Activated CD4-positive, alpha-beta T cell treated with anti-CD3 and anti-CD28 coated beads, Interleukin-2, amount 50 U/mL, for 16 hours (primary cell): ENCODE data around the gene RNF151.
A peak's percentile ranks its signal among the peaks of the same experiment; 100 is the strongest.
"Not testable (repeated sequence)": the region's sequence is repeated elsewhere in the genome, so short reads cannot be mapped to it uniquely, and the experiment has no call there.

Experiments used
- DNase-seq: peaks from one replicate; pipeline ENCODE4 v3.0.0-alpha.2; 2020

Gene RNF151

GRCh38 chr16:2009791-2010510, 43.3 kb downstream of the RNF151 start, which contains the start of gene ZNF598:
ZNF598 (minus strand) TSS chr16:2009821.
- peak; percentile 85 for DNase-seq

- DNase-seq: not testable (repeated sequence)
Measured at GRCh38 chr16:2011726-2012125, 45.1 kb downstream of the RNF151 start.

GRCh38 chr16:2013527-2013926, 46.9 kb downstream of the RNF151 start:
- DNase-seq: no peak

- no peak for DNase-seq
Measured at GRCh38 chr16:2015117-2015946, 48.7 kb downstream of the RNF151 start.

GRCh38 chr16:2015947-2016208, 49.2 kb downstream of the RNF151 start:
- DNase-seq: no peak

- no peak for DNase-seq
Measured at GRCh38 chr16:2016407-2016922, 49.8 kb downstream of the RNF151 start.
